Natural killer cell (primary cell): ENCODE measurements around the gene DPY19L3. TPM values are rescaled to one million over a fixed set of nuclear protein-coding genes. Genes with fewer than 3 reads are reported as not detected.
"Not testable (repeated sequence)": the region's sequence is repeated elsewhere in the genome, so short reads cannot be mapped to it uniquely, and the experiment has no call there.

Experiments
- ATAC-seq, 3 donors: fragments of 150-1000 bp in 2 of 3; fragments of 200-7000 bp in 1 of 3; cut with Tn5 transposase; 1 replicate in 1 of 3; 2 replicates in 2 of 3; pipeline ENCODE4 v1.10.0; 2021; ENCODE audit warnings: mild to moderate bottlenecking in 2 of 3, moderate library complexity in 2 of 3
- DNase-seq, 2 donors: peaks; one replicate each; pipeline versions ENCODE4 v3.0.0 to v3.0.0-alpha.2; 2013 to 2021; ENCODE audit warnings: mixed read lengths in 1 of 2
- H3K27ac ChIP-seq: one replicate; pipeline ENCODE4 v1.5.1; 2013; ENCODE audit warnings: mild to moderate bottlenecking, low read length
- H3K27me3 ChIP-seq: one replicate; pipeline ENCODE4 v1.6.1; 2013; ENCODE audit warnings: low read length; ENCODE audit not compliant: control insufficient read depth, insufficient read depth
- H3K36me3 ChIP-seq: one replicate; pipeline ENCODE4 v1.6.1; 2013; ENCODE audit warnings: low read length; ENCODE audit not compliant: control insufficient read depth, insufficient read depth
- H3K4me1 ChIP-seq: one replicate; pipeline ENCODE4 v1.6.1; 2013; ENCODE audit warnings: low read length; ENCODE audit not compliant: control insufficient read depth, insufficient read depth
- H3K4me3 ChIP-seq: one replicate; pipeline ENCODE4 v1.5.1; 2013; ENCODE audit warnings: low read length
- H3K9me3 ChIP-seq: one replicate; pipeline ENCODE4 v1.6.1; 2013; ENCODE audit warnings: low read length; ENCODE audit not compliant: control insufficient read depth, insufficient read depth
- H3K27ac Mint-ChIP-seq, 2 donors: one replicate each; pipeline ENCODE4 v1.8.0; 2022; ENCODE audit warnings: mild to moderate bottlenecking in 2 of 2, mixed read lengths in 2 of 2, moderate library complexity in 1 of 2
- H3K27me3 Mint-ChIP-seq, 2 donors: one replicate each; pipeline ENCODE4 v1.8.0; 2022; ENCODE audit warnings: low read depth in 2 of 2, mixed read lengths in 2 of 2
- H3K36me3 Mint-ChIP-seq: one replicate; pipeline ENCODE4 v1.8.0; 2022; ENCODE audit warnings: mixed read lengths
- H3K4me1 Mint-ChIP-seq, 2 donors: one replicate each; pipeline ENCODE4 v1.8.0; 2022; ENCODE audit warnings: mixed read lengths in 2 of 2
- H3K4me3 Mint-ChIP-seq: one replicate; pipeline ENCODE4 v1.8.0; 2022; ENCODE audit warnings: mild to moderate bottlenecking, moderate library complexity, mixed read lengths
- H3K9me3 Mint-ChIP-seq, 2 donors: one replicate each; pipeline ENCODE4 v1.8.0; 2022; ENCODE audit warnings: mixed read lengths in 2 of 2
- CTCF ChIP-seq: fragments of 200-600 bp; IDR thresholded peaks from one replicate; pipeline ENCODE4 v1.8.0; 2022; ENCODE audit warnings: antibody characterized with exemption
- WGBS: methylation state at CpG from one replicate; pipeline ENCODE4 v1.1.7; 2013; ENCODE audit warnings: missing lambda C conversion rate; ENCODE audit not compliant: insufficient coverage; 5-methylcytosine and 5-hydroxymethylcytosine counted together
- intact Hi-C: fragments of 100-400 bp; cut with micrococcal nuclease; formaldehyde crosslinking; loops from one replicate; pipeline ENCODE4 v1.14.2; 2022
- total RNA-seq, 4 donors: library from RNA; stranded (reverse); fragments of 120-200 nt in 1 of 4; gene quantifications; one replicate each; pipeline versions ENCODE4 v1.2.3 to v1.2.4, GENCODE V29; 2013 to 2022

Gene DPY19L3
- total RNA-seq, 3 donors from 2014 or later (not counting 1 experiment from before 2014, with no cell fraction given), result 26.7 to 28.1 (median 27.6) TPM

GRCh38 chr19:32436692-32437091 lies 31.1 kb downstream of the DPY19L3 start:
- Mint-ChIP-seq H3K27me3 (no peaks in the 10 kb centered on the region), H3K4me1 (peaks cover 0 to 6% of the 10 kb centered on the region in 2 donors), H3K27ac (no peak overlapping the region), H3K36me3 (peaks cover 8% of the 10 kb centered on the region), H3K9me3 (no peaks in the 10 kb centered on the region), H3K4me3 (no peak overlapping the region)
- Histone ChIP-seq H3K27ac (no peak overlapping the region), H3K27me3 (no peaks in the 10 kb centered on the region), H3K36me3 (peaks cover 7% of the 10 kb centered on the region), H3K4me1 (no peaks in the 10 kb centered on the region), H3K9me3 (no peaks in the 10 kb centered on the region), H3K4me3 (no peak overlapping the region)
- ATAC-seq (no peak), DNase-seq (no peak)
- intact Hi-C loops, result no loop called here
- TF ChIP-seq CTCF, result no peak
- WGBS, result 97% methylated on average over 6 of the region's 6 CpGs

- Histone ChIP-seq H3K36me3 (peaks cover 7% of the 10 kb centered on the region), H3K4me3 (no peak overlapping the region), H3K9me3 (no peaks in the 10 kb centered on the region), H3K27ac (no peak overlapping the region), H3K4me1 (no peaks in the 10 kb centered on the region), H3K27me3 (no peaks in the 10 kb centered on the region)
- intact Hi-C loops, result no loop called here
- H3K9me3 Mint-ChIP-seq, result no peaks in the 10 kb centered on the region
- H3K27me3 Mint-ChIP-seq, result no peaks in the 10 kb centered on the region
- no peak for ATAC-seq
- WGBS, result 78% methylated on average over 1 of the region's 1 CpG
- no peak for TF ChIP-seq CTCF
- no peak for DNase-seq
- peaks cover 8% of the 10 kb centered on the region for H3K36me3 Mint-ChIP-seq
- no peak overlapping the region for H3K4me3 Mint-ChIP-seq
- peaks cover 0 to 6% of the 10 kb centered on the region in 2 donors for H3K4me1 Mint-ChIP-seq
- H3K27ac Mint-ChIP-seq, result no peak overlapping the region
Observed at GRCh38 chr19:32437096-32437495, 31.5 kb downstream of the DPY19L3 start.

GRCh38 chr19:32438751-32439150 lies 33.2 kb downstream of the DPY19L3 start:
- Mint-ChIP-seq H3K36me3 (peaks cover 8% of the 10 kb centered on the region), H3K4me3 (no peak overlapping the region), H3K4me1 (peaks cover 0 to 6% of the 10 kb centered on the region in 2 donors), H3K9me3 (no peaks in the 10 kb centered on the region), H3K27ac (no peak overlapping the region), H3K27me3 (no peaks in the 10 kb centered on the region)
- DNase-seq (no peak), ATAC-seq (no peak)
- Histone ChIP-seq H3K4me3 (no peak overlapping the region), H3K4me1 (no peaks in the 10 kb centered on the region), H3K36me3 (peaks cover 11% of the 10 kb centered on the region), H3K9me3 (no peaks in the 10 kb centered on the region), H3K27me3 (no peaks in the 10 kb centered on the region), H3K27ac (no peak overlapping the region)
- WGBS, result 96% methylated on average over 2 of the region's 2 CpGs
- TF ChIP-seq CTCF, result no peak
- intact Hi-C loops, result no loop called here

- DNase-seq, result no peak
- H3K9me3 ChIP-seq, result no peaks in the 10 kb centered on the region
- H3K4me3 Mint-ChIP-seq, result no peak overlapping the region
- H3K9me3 Mint-ChIP-seq, result no peaks in the 10 kb centered on the region
- H3K36me3 Mint-ChIP-seq, result peaks cover 8% of the 10 kb centered on the region
- H3K4me1 Mint-ChIP-seq, result no peaks in the 10 kb centered on the region
- H3K4me1 ChIP-seq, result no peaks in the 10 kb centered on the region
- no peaks in the 10 kb centered on the region for H3K27me3 ChIP-seq
- no peak overlapping the region for H3K27ac ChIP-seq
- H3K27me3 Mint-ChIP-seq, result no peaks in the 10 kb centered on the region
- peaks cover 11% of the 10 kb centered on the region for H3K36me3 ChIP-seq
- intact Hi-C loops, result no loop called here
- ATAC-seq, result no peak
- TF ChIP-seq CTCF, result no peak
- H3K27ac Mint-ChIP-seq, result no peak overlapping the region
- 95% methylated on average over 1 of the region's 1 CpG for WGBS
- no peak overlapping the region for H3K4me3 ChIP-seq
Observed at GRCh38 chr19:32442650-32443049, 37.1 kb downstream of the DPY19L3 start.

- H3K36me3 ChIP-seq, DNase-seq, H3K4me1 ChIP-seq, intact Hi-C loops, H3K27me3 Mint-ChIP-seq, H3K4me3 ChIP-seq, ATAC-seq, H3K27ac Mint-ChIP-seq, H3K36me3 Mint-ChIP-seq, H3K9me3 ChIP-seq, H3K27ac ChIP-seq, H3K27me3 ChIP-seq, H3K9me3 Mint-ChIP-seq, H3K4me3 Mint-ChIP-seq, H3K4me1 Mint-ChIP-seq: not testable (repeated sequence)
- 97% methylated on average over 2 of the region's 5 CpGs for WGBS
Observed at GRCh38 chr19:32447534-32447933, 42.0 kb downstream of the DPY19L3 start.
